NCI-H1105 (cell line): ENCODE results near the gene AP4M1.

Experiments
- DNase-seq: peaks from one replicate; lab custom pipeline; 2025; lab: John Stamatoyannopoulos, UW

The AP4M1 gene

DNA sequence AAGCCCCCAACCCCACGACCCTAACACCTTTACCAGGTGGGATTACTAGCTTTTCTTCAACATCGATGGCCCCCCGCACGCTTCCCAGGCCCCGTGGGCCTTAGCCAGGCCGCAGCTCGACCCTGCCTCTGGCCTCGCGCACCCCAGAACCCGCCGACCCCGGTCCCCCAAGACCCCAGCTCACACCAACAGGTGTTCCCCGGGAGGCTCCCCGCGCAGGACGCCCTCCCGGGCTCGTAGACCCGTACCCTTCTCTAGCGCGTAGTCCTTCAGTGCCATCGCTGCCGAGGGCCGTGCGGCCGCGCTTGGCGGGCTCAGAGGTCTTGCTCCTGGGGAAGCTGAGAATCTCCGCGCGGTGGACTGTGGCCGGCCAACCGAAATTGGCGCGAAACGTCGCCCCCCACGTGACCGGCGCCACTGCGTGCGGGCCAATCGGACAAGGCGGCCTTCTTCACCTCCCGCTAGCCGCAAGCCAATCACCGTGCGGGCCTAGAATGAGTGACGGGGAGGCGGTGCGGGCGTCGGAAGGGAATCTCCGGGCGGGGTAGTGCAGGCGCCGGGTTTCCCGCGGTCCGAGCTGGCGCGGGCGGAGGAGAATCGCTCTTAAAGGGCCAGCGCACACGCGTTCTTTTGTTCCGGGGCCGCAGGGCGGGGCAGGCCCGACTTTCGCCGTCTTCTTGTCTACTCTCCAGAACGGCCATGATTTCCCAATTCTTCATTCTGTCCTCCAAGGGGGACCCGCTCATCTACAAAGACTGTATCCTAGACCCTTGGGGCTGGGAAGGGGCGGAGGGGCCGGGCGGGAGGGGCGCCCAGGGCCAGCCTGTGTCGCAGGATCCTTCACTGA, at the start of gene AP4M1, which contains the start of gene MCM7:
AP4M1 (plus strand) TSS at position 628 of the 847 bp plus-strand sequence; CDS start at position 700, 72 bp downstream.
MCM7 (minus strand) TSS at position 382 of the 847 bp plus-strand sequence; CDS start at position 279, 103 bp downstream.
- DNase-seq, result peak; percentile 98

GRCh38 chr7:100053215-100053614, 48.2 kb upstream of the AP4M1 start:
- peak; percentile 32 for DNase-seq

DNA sequence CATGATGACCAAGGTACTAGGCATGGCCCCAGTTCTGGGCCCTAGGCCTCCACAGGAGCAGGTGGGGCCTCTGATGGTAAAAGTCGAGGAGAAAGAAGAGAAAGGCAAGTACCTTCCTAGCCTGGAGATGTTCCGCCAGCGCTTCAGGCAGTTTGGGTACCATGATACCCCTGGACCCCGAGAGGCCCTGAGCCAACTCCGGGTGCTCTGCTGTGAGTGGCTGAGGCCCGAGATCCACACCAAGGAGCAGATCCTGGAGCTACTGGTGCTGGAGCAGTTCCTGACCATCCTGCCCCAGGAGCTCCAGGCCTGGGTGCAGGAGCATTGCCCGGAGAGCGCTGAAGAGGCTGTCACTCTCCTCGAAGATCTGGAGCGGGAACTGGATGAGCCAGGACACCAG, 44.4 kb upstream of the AP4M1 start:
- no peak for DNase-seq

- no peak for DNase-seq
Measured at GRCh38 chr7:100059251-100059739, 42.1 kb upstream of the AP4M1 start.

DNA sequence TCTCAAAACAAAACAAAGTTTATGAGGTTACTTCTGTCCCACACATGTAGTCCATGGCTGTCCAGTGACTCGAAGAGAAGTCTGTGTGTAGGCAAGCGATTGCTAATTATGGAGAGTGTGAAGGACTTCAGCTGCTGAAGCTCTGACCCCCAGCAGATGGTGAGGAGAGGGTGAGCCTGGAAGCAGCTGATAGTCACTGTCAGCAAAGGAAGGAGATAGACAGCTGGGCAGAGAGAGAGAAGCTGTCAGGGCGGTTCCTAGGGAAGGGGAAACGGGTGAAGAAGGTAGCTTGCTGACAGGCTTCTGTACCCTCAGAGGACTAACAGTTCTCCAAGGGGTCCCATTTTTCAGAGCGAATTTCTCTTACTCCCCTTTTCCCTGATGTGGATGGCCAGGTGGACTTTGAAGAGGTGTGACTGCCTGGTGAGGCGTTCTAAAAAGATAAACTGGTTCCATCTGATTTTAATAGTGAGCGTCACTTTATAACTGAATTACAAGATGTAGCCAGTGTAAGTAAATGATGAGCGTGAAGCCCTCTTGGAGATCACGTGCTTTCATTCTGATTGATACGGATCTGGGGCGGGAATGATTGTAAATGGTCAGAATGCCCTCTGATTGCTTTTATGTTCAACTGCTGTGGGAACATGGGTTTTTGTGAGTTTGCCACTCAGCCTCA, 39.8 kb upstream of the AP4M1 start:
- no peak for DNase-seq

DNA sequence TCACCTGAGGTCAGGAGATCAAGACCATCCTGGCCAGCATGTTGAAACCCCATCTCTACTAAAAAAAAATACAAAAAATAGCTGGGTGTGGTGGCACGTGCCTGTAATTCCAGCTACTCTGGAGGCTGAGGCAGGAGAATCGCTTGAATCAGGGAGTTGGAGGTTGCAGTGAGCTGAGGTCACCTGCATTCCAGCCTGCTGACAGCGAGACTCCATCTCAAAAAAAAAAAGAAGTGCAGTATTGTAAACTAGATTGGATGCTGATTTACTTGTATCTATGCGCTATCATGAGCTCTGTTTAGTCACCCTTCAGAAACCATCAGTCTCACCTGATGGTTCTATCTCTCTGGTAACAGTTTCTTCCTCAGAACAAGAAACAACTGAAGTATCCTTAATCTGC, 38.1 kb upstream of the AP4M1 start:
- DNase-seq, result no peak

DNA sequence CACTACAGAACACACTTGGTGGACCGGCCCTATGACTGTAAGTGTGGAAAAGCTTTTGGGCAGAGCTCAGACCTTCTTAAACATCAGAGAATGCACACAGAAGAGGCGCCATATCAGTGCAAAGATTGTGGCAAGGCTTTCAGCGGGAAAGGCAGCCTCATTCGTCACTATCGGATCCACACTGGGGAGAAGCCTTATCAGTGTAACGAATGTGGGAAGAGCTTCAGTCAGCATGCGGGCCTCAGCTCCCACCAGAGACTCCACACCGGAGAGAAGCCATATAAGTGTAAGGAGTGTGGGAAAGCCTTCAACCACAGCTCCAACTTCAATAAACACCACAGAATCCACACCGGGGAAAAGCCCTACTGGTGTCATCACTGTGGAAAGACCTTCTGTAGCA, 37.3 kb upstream of the AP4M1 start:
- no peak for DNase-seq

- DNase-seq, result no peak
Measured at GRCh38 chr7:100065452-100066186, 35.8 kb upstream of the AP4M1 start.

- DNase-seq, result no peak
Measured at GRCh38 chr7:100066953-100067352, 34.5 kb upstream of the AP4M1 start.

GRCh38 chr7:100069991-100070390, 31.5 kb upstream of the AP4M1 start:
- DNase-seq, result no peak

- no peak for DNase-seq
Measured at GRCh38 chr7:100071018-100071723, 30.3 kb upstream of the AP4M1 start.

- no peak for DNase-seq
Measured at GRCh38 chr7:100072462-100072861, 29.0 kb upstream of the AP4M1 start.

DNA sequence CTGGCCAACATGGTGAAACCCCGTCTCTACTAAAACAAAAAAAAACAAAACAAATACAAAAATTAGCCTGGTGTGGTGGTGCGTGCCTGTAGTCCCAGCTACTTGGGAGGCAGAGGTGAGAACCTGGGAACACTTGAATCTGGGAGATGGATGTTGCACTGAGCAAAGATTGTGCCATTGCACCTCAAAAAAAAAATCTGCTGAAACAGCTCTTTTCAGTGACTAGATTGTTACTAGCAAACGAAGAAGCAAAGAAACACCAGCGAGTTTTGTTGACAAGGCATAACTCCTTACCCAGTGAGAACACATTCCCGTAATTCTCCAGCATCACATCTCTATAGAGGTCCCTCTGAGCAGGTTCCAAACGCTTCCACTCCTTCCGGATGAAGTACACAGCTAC, 26.6 kb upstream of the AP4M1 start:
- DNase-seq, result no peak

- no peak for DNase-seq
Measured at GRCh38 chr7:100075418-100075817, 26.0 kb upstream of the AP4M1 start.

DNA sequence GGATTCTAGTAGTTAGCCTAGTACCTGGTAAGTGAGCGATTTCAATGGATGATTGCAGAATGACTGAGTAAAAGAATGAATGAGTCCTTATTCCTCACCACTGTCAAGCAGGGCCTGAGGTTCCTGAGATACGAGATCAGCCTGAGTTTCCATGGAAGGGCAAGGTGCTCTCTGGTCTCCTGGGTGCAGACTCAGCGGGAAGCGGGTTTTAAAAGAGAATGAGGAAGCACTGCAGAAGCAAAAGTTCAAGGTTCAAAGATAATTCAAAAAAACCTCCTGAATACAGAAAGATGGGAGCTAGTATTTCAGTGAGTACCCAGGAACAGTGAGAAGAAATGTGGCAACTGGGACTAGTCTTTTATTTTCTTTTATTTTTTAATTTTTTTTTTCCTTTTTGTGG, 24.2 kb upstream of the AP4M1 start:
- DNase-seq, result no peak

DNA sequence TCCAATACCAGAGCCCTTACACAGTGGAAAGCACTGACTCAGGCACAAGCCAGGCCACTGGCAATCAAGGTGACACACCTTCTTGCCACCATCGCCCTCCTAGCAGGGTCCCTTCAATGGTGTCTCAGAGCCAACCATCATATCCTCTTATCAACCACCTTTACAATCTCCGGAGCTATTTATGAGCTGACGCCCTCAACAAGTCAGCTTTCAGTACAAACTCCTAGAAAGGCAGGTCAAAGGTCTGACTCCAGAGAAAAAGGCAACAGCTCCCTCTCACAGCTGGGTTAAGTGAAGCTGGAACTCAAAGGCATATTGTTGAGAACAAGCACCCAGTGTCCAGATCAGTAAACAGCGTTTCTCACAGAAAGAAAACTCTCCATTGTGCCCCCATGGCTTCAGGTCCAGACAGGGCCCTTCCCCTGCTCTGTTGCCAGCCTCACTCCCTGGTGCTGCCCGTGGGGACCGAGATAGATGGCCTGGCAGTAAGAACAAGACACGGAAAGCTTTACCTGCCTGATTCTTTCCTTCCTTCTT, 22.4 kb upstream of the AP4M1 start:
- no peak for DNase-seq

DNA sequence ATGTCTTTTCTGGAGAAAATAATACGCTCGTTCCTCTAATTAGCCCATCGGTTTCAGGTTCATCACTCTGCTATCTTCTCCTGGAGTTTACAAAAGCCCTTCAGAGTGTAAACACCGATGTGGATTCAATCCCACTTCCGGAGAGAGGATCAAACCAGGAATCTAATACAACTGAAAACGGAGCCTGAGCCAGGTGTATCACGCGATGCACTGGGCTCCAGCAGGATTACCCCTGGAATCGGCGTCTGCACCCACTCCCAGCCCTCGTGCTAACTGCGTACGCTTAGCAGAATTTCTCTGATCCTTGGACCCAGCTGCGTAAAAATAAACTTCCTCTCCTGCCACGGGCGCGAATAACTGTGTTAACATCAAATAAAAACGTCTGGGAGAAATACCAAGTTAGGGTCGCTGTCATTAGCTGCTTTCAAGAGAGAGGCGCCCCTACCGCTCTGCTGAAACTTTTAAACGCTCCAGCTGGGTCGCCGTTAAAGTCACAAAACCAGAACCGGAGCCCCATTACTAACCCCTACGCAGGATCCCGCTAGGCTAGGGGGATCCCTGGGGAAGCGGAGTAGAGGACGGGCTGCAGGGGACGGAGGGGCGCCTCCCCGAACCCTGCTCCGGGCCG, 20.4 kb upstream of the AP4M1 start:
- no peak for DNase-seq

DNA sequence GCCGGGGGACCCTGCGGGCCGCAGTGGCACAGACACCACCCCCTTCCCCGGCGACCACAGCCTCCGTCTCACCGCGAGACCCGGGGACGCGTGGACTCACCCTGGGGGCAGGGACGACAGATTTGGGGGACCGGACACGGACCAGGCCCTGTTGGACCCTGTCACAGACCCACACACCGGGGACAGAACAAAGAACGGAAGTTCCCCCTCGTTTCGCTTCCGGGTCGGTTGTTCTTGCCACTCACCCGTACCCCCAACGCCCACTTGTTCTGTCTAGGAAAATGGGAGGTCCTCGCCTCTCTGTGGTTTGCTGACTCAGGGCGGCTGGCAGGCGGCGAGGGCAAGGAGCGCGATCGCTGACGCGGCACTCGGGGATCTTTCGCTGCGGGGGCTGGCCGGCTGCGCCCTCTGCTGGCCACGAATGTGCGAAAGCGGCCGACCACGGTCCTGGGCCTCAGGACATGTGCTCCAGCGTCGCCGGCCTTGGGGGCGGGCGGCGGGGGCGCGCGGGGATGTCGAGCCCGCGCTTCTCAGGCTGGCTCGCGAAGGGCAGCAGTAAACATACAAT, 19.8 kb upstream of the AP4M1 start, which contains the start of gene ZNF3:
ZNF3 (minus strand) TSS at position 189 of the 568 bp plus-strand sequence. CDS start 4,366 bp downstream, outside the sequence.
- DNase-seq, result peak; percentile 97

DNA sequence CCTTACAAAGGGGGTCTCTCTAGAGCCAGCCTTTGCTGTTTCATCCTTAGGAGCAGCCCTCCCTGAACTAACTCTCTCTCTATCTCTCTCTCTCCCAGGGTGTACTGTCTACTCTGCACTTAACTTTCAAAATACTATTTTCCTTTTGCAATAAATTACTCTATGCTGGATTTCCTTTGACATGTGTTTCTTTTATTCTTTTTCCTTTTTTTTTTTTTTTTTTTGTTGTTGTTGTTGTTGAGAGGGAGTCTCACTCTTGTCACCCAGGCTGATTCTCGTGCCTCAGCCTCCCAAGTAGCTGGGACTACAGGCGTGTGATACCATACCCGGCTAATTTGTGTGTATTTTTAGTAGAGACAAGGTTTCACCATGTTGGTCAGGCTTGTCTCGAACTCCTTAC, 18.5 kb upstream of the AP4M1 start:
- no peak for DNase-seq

DNA sequence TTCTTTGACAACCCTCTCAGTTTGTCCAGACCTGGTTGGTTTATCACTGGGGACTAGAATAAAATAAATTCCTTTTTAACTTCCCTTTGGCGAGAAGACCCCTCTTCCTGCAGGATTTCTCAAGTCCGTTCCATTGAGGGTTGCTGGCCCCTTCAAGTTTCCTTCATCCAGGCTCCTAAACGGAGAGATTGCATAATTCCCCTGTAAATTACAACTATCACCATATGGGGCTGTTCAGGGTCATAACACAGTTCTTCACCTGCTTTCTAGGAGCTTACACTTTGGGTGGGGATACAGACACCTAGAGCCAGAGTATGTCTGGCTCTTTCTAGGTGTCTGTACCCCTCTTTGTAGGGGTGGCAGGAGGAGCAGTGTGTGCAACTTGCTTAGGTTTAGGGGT, 15.9 kb upstream of the AP4M1 start:
- DNase-seq, result no peak
